ENCODE measurements around the gene PPP1R9B. TPM values are rescaled to one million over a fixed set of nuclear protein-coding genes. Genes with fewer than 3 reads are reported as not detected.

Gene PPP1R9B
- total and polyA plus RNA-seq, 2 of the 8 experiments (the other 6 are each of a cell fraction or from before 2014, with no cell fraction given): 5.2 to 13.1 TPM

DNA sequence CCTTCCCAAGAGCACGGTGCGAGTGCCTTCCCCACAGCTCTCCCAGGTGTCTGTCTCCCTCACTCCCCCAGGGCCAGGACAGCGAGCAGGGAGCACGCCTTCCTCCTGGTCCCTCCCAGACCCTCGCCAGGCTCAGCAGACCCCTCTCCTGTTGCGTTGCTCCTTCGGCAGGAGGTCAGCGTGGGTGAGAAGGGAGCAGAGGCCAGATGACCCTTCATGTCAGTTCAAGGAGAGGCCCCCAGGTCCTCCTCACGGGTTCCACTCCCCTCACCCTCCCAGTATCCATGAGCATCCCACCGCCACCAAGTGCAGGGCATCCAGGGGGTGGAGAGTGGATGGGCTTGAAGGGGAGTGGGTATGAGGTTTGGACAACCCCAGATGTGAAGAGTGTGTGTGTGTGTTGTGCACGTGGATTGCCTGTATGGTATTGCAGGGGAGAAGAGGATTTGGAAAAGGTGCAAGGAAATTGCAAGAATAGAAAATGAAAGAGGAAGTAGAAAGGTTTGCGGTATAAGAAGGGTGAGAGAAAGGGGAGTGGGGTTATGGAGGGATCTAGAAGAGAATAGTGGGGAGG lies 33.0 kb upstream of the PPP1R9B start:
- Histone ChIP-seq H3K18ac (ENCODE audit: extremely low read depth, low read length) (peak overlapping the region; percentile 60), H2AK5ac (ENCODE audit: low read depth, low read length) (peak overlapping the region; percentile 80; the same call in 1 of the 2 replicates), H3K4me1 (replicated peaks in 1 of 4; ENCODE audit: control insufficient read depth in 3 of 4, insufficient read depth in 4 of 4, low read length in 3 of 4) (peaks cover 2 to 18% (median 6%) of the 10 kb centered on the region in 4 experiments; a peak in 6 of 7 replicates), H4K20me1 (replicated peaks in 1 of 2; ENCODE audit: control insufficient read depth in 1 of 2, insufficient read depth in 2 of 2, low read length in 2 of 2) (peaks cover 1 to 2% of the 10 kb centered on the region in 2 experiments), H2BK20ac (ENCODE audit: low read length) (no peak overlapping the region), H4K8ac (ENCODE audit: extremely low read depth, insufficient read depth, low read length) (no peak overlapping the region; the same call in 1 of the 2 replicates), H3K4me2 (ENCODE audit: insufficient read depth in 1 of 2, low read depth in 2 of 2, low read length in 2 of 2) (no peak overlapping the region), H2BK15ac (ENCODE audit: low read length) (peak overlapping the region; percentile 82; the same call in 1 of the 2 replicates), H3K14ac (ENCODE audit: insufficient read length) (no peak overlapping the region), H4K5ac (ENCODE audit: insufficient read length, low read depth, low read length) (no peak overlapping the region), H3K79me2 (ENCODE audit: control insufficient read depth in 1 of 2, insufficient read depth in 2 of 2, low read length in 2 of 2) (no peaks in the 10 kb centered on the region), H3K27ac (ENCODE audit: low read depth, low read length) (no peak overlapping the region), H3K9ac (replicated peaks in 1 of 4; ENCODE audit: extremely low read depth in 1 of 4, low read depth in 3 of 4, low read length in 3 of 4) (no peak overlapping the region), H3K4ac (replicated peaks; ENCODE audit: insufficient read length, low read depth, low read length) (no peak overlapping the region), H4K91ac (replicated peaks; ENCODE audit: insufficient read length, low read length) (peak overlapping the region; percentile 7), H3K23me2 (ENCODE audit: low read depth, low read length) (no peaks in the 10 kb centered on the region), H2BK120ac (replicated peaks; ENCODE audit: low read depth, low read length) (no peak overlapping the region), H2BK5ac (ENCODE audit: low read depth, low read length) (peak overlapping the region; percentile 85), H3K79me1 (ENCODE audit: low read depth, low read length) (no peaks in the 10 kb centered on the region), H3K56ac (replicated peaks; ENCODE audit: insufficient read length, low read depth, low read length) (no peak overlapping the region), H3K36me3 (ENCODE audit: control insufficient read depth in 2 of 4, insufficient read depth in 4 of 4, low read length in 3 of 4) (peaks cover 3 to 27% (median 14%) of the 10 kb centered on the region in 4 experiments; a peak in 5 of 8 replicates), H2BK12ac (ENCODE audit: low read depth, low read length) (peak overlapping the region; percentile 75; the same call in 1 of the 2 replicates), H3K9me3 (ENCODE audit: insufficient read depth in 2 of 2, low read depth in 1 of 2, low read length in 1 of 2) (no peaks in the 10 kb centered on the region), H3K23ac (ENCODE audit: insufficient read length) (no peak overlapping the region), H2AFZ (ENCODE audit: low read length) (no peak overlapping the region), H3K27me3 (replicated peaks in 1 of 4; ENCODE audit: control insufficient read depth in 3 of 4, extremely low read depth in 1 of 4, insufficient read depth in 3 of 4, low read length in 3 of 4) (no peaks in the 10 kb centered on the region), H3K4me3 (ENCODE audit: extremely low read depth in 1 of 4, insufficient read depth in 2 of 4, low read depth in 3 of 4, low read length in 4 of 4) (no peak overlapping the region)
- FAIRE-seq (no peak), DNase-seq (ENCODE audit: low read depth in 1 of 2, low spot score in 2 of 2) (no peak)
- POLR2A ChIA-PET (ENCODE audit: partially characterized antibody): interaction anchor here (1.1 to 1.4 kb wide), 3 partner anchors 17 to 82 kb away, joined by 3 read pairs; no protein-coding TSS in a partner anchor
- WGBS, 2 experiments (ENCODE audit: extremely low coverage in 1 of 2, insufficient coverage in 1 of 2, insufficient read length in 1 of 2, insufficient replicate concordance in 2 of 2, low coverage in 1 of 2, low lambda C conversion rate in 2 of 2, missing lambda C conversion rate in 1 of 2): 78 to 100% methylated on average over 1 to 11 of the region's 12 CpGs
- CTCF ChIA-PET (ENCODE audit: partially characterized antibody): interaction anchor here (1.0 to 3.4 kb wide), 3 partner anchors 13 to 14 kb away, joined by 3 to 22 read pairs (median 13); no protein-coding TSS in a partner anchor
- TF ChIP-seq CTBP2 (IDR thresholded peaks at IDR 0.05; ENCODE audit: borderline replicate concordance, insufficient read depth, insufficient read length, low read length): no peak
